ENCODE data around the gene GNB5. TPM values are rescaled to one million over a fixed set of nuclear protein-coding genes. Genes with fewer than 3 reads are reported as not detected.

GNB5 gene
- polyA plus RNA-seq, 1 donor from 2014 or later = 89.6 TPM

DNA sequence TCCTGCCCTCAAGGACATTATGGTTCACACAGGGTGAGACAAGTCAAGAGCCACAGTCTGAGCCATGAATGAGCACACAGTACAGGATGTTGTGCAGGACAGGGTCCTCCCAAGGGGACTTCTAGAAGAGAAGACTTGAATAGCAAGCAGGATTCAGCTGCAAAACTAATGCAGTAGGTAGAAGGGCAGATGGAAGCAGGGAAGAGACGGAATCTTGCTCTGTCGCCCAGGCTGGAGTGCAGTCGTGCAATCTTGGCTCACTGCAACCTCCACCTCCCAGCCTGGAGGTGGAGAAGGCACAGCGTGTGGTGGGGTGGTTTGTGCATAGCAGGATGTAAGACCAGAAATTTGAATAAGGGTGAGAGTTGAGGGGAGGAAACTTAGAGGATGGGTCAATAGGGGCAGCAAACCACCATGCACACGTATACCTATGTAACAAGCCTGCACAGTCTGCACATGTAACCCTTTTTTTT lies 86.6 kb downstream of the GNB5 start:
- H4K20me1 ChIP-seq (ENCODE audit: insufficient read depth) = no peaks in the 10 kb centered on the region
- H3F3A ChIP-seq (ENCODE audit: insufficient read depth, low read length, poor library complexity, severe bottlenecking) = no peaks in the 10 kb centered on the region
- no peak overlapping the region for H2AFZ ChIP-seq (ENCODE audit: low read depth, low read length)
- no peak overlapping the region for H3K4me2 ChIP-seq (ENCODE audit: low read length)
- no peak overlapping the region for H3K27ac ChIP-seq (ENCODE audit: low read length)
- no peaks in the 10 kb centered on the region for H3K79me2 ChIP-seq (replicated peaks; ENCODE audit: insufficient read depth, low read length)
- H3K9me2 ChIP-seq (ENCODE audit: insufficient read depth, low read length) = no peaks in the 10 kb centered on the region
- no peak overlapping the region for H3K9ac ChIP-seq (ENCODE audit: low read length)
- TF ChIP-seq TAF1 (IDR thresholded peaks at IDR 0.05; ENCODE audit: low read depth) (no peak), EZH2 (IDR thresholded peaks at IDR 0.05; ENCODE audit: borderline replicate concordance, insufficient read depth, low read length, poor library complexity, severe bottlenecking) (no peak)
- H3K4me3 ChIP-seq (ENCODE audit: low read length) = no peak overlapping the region
- no peaks in the 10 kb centered on the region for H3K36me3 ChIP-seq (ENCODE audit: insufficient read depth, low read length)
- H3K9me3 ChIP-seq (ENCODE audit: low read length) = no peaks in the 10 kb centered on the region
- no peaks in the 10 kb centered on the region for H3K27me3 ChIP-seq (ENCODE audit: insufficient read depth, low read depth, low read length)

DNA sequence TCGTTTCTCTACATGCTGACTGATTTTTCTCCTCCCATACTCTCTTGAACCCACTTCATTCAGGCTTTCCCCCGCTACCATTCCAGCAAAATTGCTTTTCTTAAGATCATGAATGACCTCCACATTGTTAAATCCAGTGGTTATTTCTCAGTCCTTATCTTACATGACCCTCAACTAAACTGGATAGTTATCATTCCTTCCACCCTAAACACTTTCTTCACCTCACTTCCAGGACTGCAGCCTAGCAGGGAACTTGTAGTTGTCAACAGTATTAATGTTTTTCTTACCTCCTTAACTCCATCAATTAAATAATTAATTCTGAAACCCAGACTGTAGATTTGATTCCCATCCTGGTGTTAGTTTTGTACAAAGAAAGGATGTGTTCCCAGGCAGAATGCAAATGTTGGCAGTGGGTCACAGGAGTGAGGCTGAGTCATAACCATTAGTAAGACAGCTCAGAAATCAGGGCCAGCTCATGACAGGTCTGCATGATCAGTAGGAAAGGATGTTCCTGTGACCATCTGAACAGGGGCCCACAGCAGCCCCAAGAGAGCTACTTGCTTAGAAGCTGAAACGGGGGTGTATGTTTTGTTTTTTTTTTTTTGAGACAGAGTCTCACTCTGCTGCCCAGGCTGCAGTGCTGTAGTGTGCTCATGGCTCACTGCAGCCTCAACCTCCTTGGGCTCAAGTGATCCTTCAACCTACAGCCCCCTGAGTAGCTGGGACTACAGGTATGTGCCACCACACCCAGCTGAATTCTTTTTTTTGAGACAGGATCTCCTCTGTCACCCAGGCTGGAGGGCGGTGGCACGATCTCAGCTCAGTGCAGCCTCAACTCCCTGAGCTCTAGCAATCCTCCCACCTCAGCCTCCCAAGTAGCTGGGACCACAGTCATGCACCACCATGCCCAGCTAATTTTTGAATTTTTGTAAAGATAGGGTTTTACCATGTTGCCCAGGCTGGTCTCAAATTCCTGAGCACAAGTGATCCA lies 87.7 kb downstream of the GNB5 start:
- H3K9ac ChIP-seq (ENCODE audit: low read length) = no peak overlapping the region
- H3K4me2 ChIP-seq (ENCODE audit: low read length) = no peak overlapping the region
- no peaks in the 10 kb centered on the region for H3K36me3 ChIP-seq (ENCODE audit: insufficient read depth, low read length)
- no peak overlapping the region for H3K4me3 ChIP-seq (ENCODE audit: low read length)
- no peak overlapping the region for H2AFZ ChIP-seq (ENCODE audit: low read depth, low read length)
- H3K27me3 ChIP-seq (ENCODE audit: insufficient read depth, low read depth, low read length) = no peaks in the 10 kb centered on the region
- H3K9me2 ChIP-seq (ENCODE audit: insufficient read depth, low read length) = no peaks in the 10 kb centered on the region
- TF ChIP-seq TAF1 (IDR thresholded peaks at IDR 0.05; ENCODE audit: low read depth) (no peak), MXI1 (conservative IDR thresholded peaks at IDR 0.05; ENCODE audit: poor library complexity, severe bottlenecking) (no peak), POLR2AphosphoS5 (IDR thresholded peaks at IDR 0.05) (no peak), RAD21 (conservative IDR thresholded peaks at IDR 0.05) (no peak), REST (IDR thresholded peaks at IDR 0.05; ENCODE audit: borderline replicate concordance) (no peak), EZH2 (IDR thresholded peaks at IDR 0.05; ENCODE audit: borderline replicate concordance, insufficient read depth, low read length, poor library complexity, severe bottlenecking) (no peak), EP300 (conservative IDR thresholded peaks at IDR 0.05; ENCODE audit: poor library complexity, severe bottlenecking) (no peak), SMC3 (conservative IDR thresholded peaks at IDR 0.05; ENCODE audit: poor library complexity) (no peak)
- TF ChIP-seq, protein P1, sequence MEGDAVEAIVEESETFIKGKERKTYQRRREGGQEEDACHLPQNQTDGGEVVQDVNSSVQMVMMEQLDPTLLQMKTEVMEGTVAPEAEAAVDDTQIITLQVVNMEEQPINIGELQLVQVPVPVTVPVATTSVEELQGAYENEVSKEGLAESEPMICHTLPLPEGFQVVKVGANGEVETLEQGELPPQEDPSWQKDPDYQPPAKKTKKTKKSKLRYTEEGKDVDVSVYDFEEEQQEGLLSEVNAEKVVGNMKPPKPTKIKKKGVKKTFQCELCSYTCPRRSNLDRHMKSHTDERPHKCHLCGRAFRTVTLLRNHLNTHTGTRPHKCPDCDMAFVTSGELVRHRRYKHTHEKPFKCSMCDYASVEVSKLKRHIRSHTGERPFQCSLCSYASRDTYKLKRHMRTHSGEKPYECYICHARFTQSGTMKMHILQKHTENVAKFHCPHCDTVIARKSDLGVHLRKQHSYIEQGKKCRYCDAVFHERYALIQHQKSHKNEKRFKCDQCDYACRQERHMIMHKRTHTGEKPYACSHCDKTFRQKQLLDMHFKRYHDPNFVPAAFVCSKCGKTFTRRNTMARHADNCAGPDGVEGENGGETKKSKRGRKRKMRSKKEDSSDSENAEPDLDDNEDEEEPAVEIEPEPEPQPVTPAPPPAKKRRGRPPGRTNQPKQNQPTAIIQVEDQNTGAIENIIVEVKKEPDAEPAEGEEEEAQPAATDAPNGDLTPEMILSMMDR (IDR thresholded peaks at IDR 0.05; ENCODE audit: poor library complexity, severe bottlenecking) = no peak
- H3K27ac ChIP-seq (ENCODE audit: low read length) = no peak overlapping the region
- H3K79me2 ChIP-seq (replicated peaks; ENCODE audit: insufficient read depth, low read length) = no peaks in the 10 kb centered on the region
- no peaks in the 10 kb centered on the region for H3F3A ChIP-seq (ENCODE audit: insufficient read depth, low read length, poor library complexity, severe bottlenecking)
- H3K9me3 ChIP-seq (ENCODE audit: low read length) = no peaks in the 10 kb centered on the region
- H4K20me1 ChIP-seq (ENCODE audit: insufficient read depth) = no peaks in the 10 kb centered on the region

All from neural cell (in vitro differentiated cells).